B cell (primary cell): Measurements from ENCODE around the gene ERCC2. TPM values are rescaled to one million over a fixed set of nuclear protein-coding genes. Genes with fewer than 3 reads are reported as not detected.

Source experiments
- ATAC-seq: fragments of 200-7000 bp; cut with Tn5 transposase; one replicate; pipeline ENCODE4 v1.10.0; 2021; ENCODE audit warnings: low read depth, mild to moderate bottlenecking, moderate number of reproducible peaks, moderate library complexity
- CTCF ChIA-PET: fragments of 350-600 bp; sonication (Branson Sonifier 250); formaldehyde crosslinking; loops from one replicate; lab custom pipeline; 2021; ENCODE audit warnings: antibody characterized with exemption, inconsistent platforms; lab: Charles Lee
- POLR2A ChIA-PET: fragments of 350-600 bp; sonication (Branson Sonifier 250); formaldehyde crosslinking; loops from one replicate; lab custom pipeline; 2021; ENCODE audit warnings: antibody characterized with exemption; lab: Charles Lee
- DNase-seq: peaks from one replicate; pipeline ENCODE4 v3.0.0; 2013
- H2AFZ ChIP-seq: 2 replicates; pipeline ENCODE4 v1.6.1; 2012; ENCODE audit warnings: mild to moderate bottlenecking, low read depth, low read length; ENCODE audit not compliant: insufficient read depth, poor library complexity, severe bottlenecking
- H3K27ac ChIP-seq, 2 donors: 1 replicate in 1 of 2; 2 replicates in 1 of 2; pipeline ENCODE4 v1.5.1; 2012 to 2013; ENCODE audit warnings: low read length in 2 of 2, mild to moderate bottlenecking in 2 of 2, moderate library complexity in 1 of 2
- H3K27me3 ChIP-seq, 4 experiments: fragments of 200-600 bp in 1 of 4; sonication (generic) in 1 of 4; replicated peaks in 1 of 4; 1 replicate in 2 of 4; 2 replicates in 2 of 4; pipeline versions ENCODE4 v1.6.1 to v1.7.0; 2013 to 2016; ENCODE audit warnings: low read length in 3 of 4, mild to moderate bottlenecking in 2 of 4, mixed read lengths in 1 of 4, moderate library complexity in 1 of 4; ENCODE audit not compliant: insufficient read depth in 4 of 4, control insufficient read depth in 3 of 4; ENCODE audit errors: control extremely low read depth in 1 of 4
- H3K36me3 ChIP-seq, 2 experiments: replicated peaks in 1 of 2; 1 replicate in 1 of 2; 2 replicates in 1 of 2; pipeline versions ENCODE4 v1.6.1 to v1.7.1; 2013; ENCODE audit warnings: low read length in 1 of 2; ENCODE audit not compliant: insufficient read depth in 2 of 2, control insufficient read depth in 1 of 2; ENCODE audit errors: control extremely low read depth in 1 of 2, extremely low read depth in 1 of 2
- H3K4me1 ChIP-seq, 2 donors: fragments of 200-600 bp in 1 of 2; sonication (generic) in 1 of 2; 1 replicate in 1 of 2; 2 replicates in 1 of 2; pipeline versions ENCODE4 v1.5.1 to v1.6.1; 2013 to 2017; ENCODE audit warnings: low read length in 2 of 2; ENCODE audit not compliant: control insufficient read depth in 2 of 2, insufficient read depth in 2 of 2
- H3K4me2 ChIP-seq: replicated peaks from 2 replicates; pipeline ENCODE3; 2012; ENCODE audit warnings: mild to moderate bottlenecking, low read depth, low read length; ENCODE audit not compliant: poor library complexity, severe bottlenecking
- H3K4me3 ChIP-seq, 5 experiments: fragments of 200-600 bp in 1 of 5; sonication (generic) in 1 of 5; 1 replicate in 3 of 5; 2 replicates in 2 of 5; pipeline versions ENCODE4 v1.5.1 to v1.7.0; 2011 to 2016; ENCODE audit warnings: low read length in 4 of 5, mild to moderate bottlenecking in 4 of 5, low read depth in 2 of 5, control low read depth in 1 of 5, moderate library complexity in 1 of 5; ENCODE audit not compliant: insufficient read depth in 1 of 5; ENCODE audit errors: control extremely low read depth in 1 of 5, extremely low read depth in 1 of 5
- H3K79me2 ChIP-seq: fragments of 200-600 bp; sonication (generic); one replicate; pipeline ENCODE4 v1.6.0; 2016; ENCODE audit warnings: low read length; ENCODE audit not compliant: control insufficient read depth, insufficient read depth
- H3K9ac ChIP-seq: fragments of 200-600 bp; sonication (generic); 2 replicates; pipeline ENCODE4 v1.6.1; 2017; ENCODE audit warnings: mild to moderate bottlenecking, low read length, moderate library complexity
- H3K9me3 ChIP-seq, 3 donors: one replicate each; pipeline versions ENCODE4 v1.6.1 to v1.7.1; 2013; ENCODE audit warnings: low read length in 2 of 3; ENCODE audit not compliant: control insufficient read depth in 2 of 3, insufficient read depth in 1 of 3; ENCODE audit errors: control extremely low read depth in 1 of 3
- H4K20me1 ChIP-seq: 2 replicates; pipeline ENCODE4 v1.6.0; 2012; ENCODE audit warnings: mild to moderate bottlenecking, low read length; ENCODE audit not compliant: insufficient read depth, control insufficient read depth, poor library complexity, severe bottlenecking
- H3K27ac Mint-ChIP-seq: one replicate; pipeline ENCODE4 v1.8.0; 2021; ENCODE audit warnings: mixed read lengths
- H3K27me3 Mint-ChIP-seq: one replicate; pipeline ENCODE4 v1.8.0; 2021; ENCODE audit warnings: mixed read lengths
- H3K4me1 Mint-ChIP-seq: one replicate; pipeline ENCODE4 v1.8.0; 2021; ENCODE audit warnings: mixed read lengths
- H3K4me3 Mint-ChIP-seq: one replicate; pipeline ENCODE4 v1.8.0; 2021; ENCODE audit warnings: mixed read lengths
- H3K9me3 Mint-ChIP-seq: one replicate; pipeline ENCODE4 v1.8.0; 2022; ENCODE audit warnings: mixed read lengths; ENCODE audit not compliant: insufficient read depth
- EZH2 ChIP-seq: IDR thresholded peaks from 2 replicates; pipeline ENCODE4 v1.6.1; 2012; ENCODE audit warnings: borderline replicate concordance, low read depth, mild to moderate bottlenecking, moderate library complexity, low read length; ENCODE audit not compliant: insufficient read depth, poor library complexity, severe bottlenecking
- WGBS: methylation state at CpG from one replicate; pipeline ENCODE4 v1.1.5; 2013; ENCODE audit warnings: missing lambda C conversion rate; ENCODE audit not compliant: insufficient coverage; 5-methylcytosine and 5-hydroxymethylcytosine counted together
- intact Hi-C: fragments of 100-400 bp; cut with micrococcal nuclease; formaldehyde crosslinking; loops from one replicate; pipeline ENCODE4 v1.10.0; 2022
- polyA plus RNA-seq: library from polyadenylated mRNA; depleted of rRNA; stranded (reverse); fragments of >200 nt; gene quantifications from 2 replicates; pipeline ENCODE4 v1.2.3, GENCODE V29; 2012
- total RNA-seq, 2 donors: library from RNA; stranded (reverse); fragments of 120-200 nt in 1 of 2; gene quantifications; 1 replicate in 1 of 2; 2 replicates in 1 of 2; pipeline versions ENCODE4 v1.2.3 to v1.2.4, GENCODE V29; 2013 to 2022
- TF ChIP-seq, protein P1 (sequence below): fragments of 200-600 bp; IDR thresholded peaks from one replicate; pipeline ENCODE4 v1.8.0; 2022; ENCODE audit warnings: antibody characterized with exemption, mild to moderate bottlenecking

Gene ERCC2
- total and polyA plus RNA-seq, 2 donors (not counting 1 experiment from before 2014, with no cell fraction given) = 20.8 to 26.5 TPM

DNA sequence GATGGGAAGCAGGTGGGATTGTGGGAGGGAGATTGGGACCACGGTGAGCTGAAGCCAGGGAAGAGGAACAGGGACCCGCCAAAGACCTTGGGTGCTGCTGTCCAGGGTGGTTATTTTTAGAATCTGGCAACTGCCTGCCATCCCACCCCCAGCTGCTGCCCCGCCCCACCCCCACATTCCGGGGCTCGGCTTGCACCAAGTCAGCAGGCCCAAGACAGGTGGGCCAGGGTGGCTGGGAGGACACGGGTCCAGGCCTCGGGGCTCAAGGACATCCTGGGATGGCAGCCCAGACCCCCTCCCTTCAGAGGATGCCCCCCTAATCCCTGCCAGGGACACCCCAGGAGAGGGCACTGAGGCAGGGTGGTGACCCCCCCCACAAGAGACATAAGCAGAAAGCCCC, 48.5 kb downstream of the ERCC2 start:
- no peak for TF ChIP-seq EZH2
- TF ChIP-seq, protein P1, sequence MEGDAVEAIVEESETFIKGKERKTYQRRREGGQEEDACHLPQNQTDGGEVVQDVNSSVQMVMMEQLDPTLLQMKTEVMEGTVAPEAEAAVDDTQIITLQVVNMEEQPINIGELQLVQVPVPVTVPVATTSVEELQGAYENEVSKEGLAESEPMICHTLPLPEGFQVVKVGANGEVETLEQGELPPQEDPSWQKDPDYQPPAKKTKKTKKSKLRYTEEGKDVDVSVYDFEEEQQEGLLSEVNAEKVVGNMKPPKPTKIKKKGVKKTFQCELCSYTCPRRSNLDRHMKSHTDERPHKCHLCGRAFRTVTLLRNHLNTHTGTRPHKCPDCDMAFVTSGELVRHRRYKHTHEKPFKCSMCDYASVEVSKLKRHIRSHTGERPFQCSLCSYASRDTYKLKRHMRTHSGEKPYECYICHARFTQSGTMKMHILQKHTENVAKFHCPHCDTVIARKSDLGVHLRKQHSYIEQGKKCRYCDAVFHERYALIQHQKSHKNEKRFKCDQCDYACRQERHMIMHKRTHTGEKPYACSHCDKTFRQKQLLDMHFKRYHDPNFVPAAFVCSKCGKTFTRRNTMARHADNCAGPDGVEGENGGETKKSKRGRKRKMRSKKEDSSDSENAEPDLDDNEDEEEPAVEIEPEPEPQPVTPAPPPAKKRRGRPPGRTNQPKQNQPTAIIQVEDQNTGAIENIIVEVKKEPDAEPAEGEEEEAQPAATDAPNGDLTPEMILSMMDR = no peak
- no peak overlapping the region for H2AFZ ChIP-seq
- Mint-ChIP-seq H3K4me1 (peaks cover 2% of the 10 kb centered on the region), H3K27me3 (peaks cover 33% of the 10 kb centered on the region), H3K4me3 (no peak overlapping the region), H3K9me3 (no peaks in the 10 kb centered on the region), H3K27ac (no peak overlapping the region)
- H3K4me1 ChIP-seq = peaks cover 0 to 4% of the 10 kb centered on the region in 2 donors
- POLR2A ChIA-PET = no interaction called here
- CTCF ChIA-PET = no interaction called here
- H3K79me2 ChIP-seq = no peaks in the 10 kb centered on the region
- H3K4me2 ChIP-seq = no peak overlapping the region
- H3K27me3 ChIP-seq = peaks cover 0 to 39% (median 10%) of the 10 kb centered on the region in 4 experiments
- peaks cover 0 to 5% (median 0%) of the 10 kb centered on the region in 3 donors for H3K9me3 ChIP-seq
- no peak overlapping the region for H3K9ac ChIP-seq
- intact Hi-C loops = no loop called here
- H3K36me3 ChIP-seq = no peaks in the 10 kb centered on the region
- H3K4me3 ChIP-seq = no peak overlapping the region
- DNase-seq (no peak), ATAC-seq (no peak)
- no peaks in the 10 kb centered on the region for H4K20me1 ChIP-seq
- no peak overlapping the region for H3K27ac ChIP-seq
- 70% methylated on average over 4 of the region's 7 CpGs for WGBS

GRCh38 chr19:45320997-45321775, 49.2 kb downstream of the ERCC2 start:
- no peaks in the 10 kb centered on the region for H4K20me1 ChIP-seq
- peaks cover 0 to 39% (median 10%) of the 10 kb centered on the region in 4 experiments for H3K27me3 ChIP-seq
- no peak for TF ChIP-seq EZH2
- TF ChIP-seq, protein P1 = no peak
- H3K79me2 ChIP-seq = no peaks in the 10 kb centered on the region
- DNase-seq = no peak
- H3K4me2 ChIP-seq = no peak overlapping the region
- H3K4me3 ChIP-seq = no peak overlapping the region
- H3K27ac ChIP-seq = no peak overlapping the region
- 92% methylated on average over 6 of the region's 12 CpGs for WGBS
- ChIA-PET POLR2A (no interaction called here), CTCF (interaction anchor here (1.1 kb wide), 1 partner anchor 18 kb away, joined by 5 read pairs; no protein-coding TSS in a partner anchor)
- no peak overlapping the region for H2AFZ ChIP-seq
- no peak overlapping the region for H3K9ac ChIP-seq
- no peak overlapping the region for H3K27ac Mint-ChIP-seq
- H3K9me3 ChIP-seq = peaks cover 0 to 5% (median 0%) of the 10 kb centered on the region in 3 donors
- H3K27me3 Mint-ChIP-seq = peaks cover 36% of the 10 kb centered on the region
- no peaks in the 10 kb centered on the region for H3K9me3 Mint-ChIP-seq
- intact Hi-C loops = no loop called here
- no peak overlapping the region for H3K4me3 Mint-ChIP-seq
- ATAC-seq = no peak
- H3K4me1 Mint-ChIP-seq = no peaks in the 10 kb centered on the region
- H3K36me3 ChIP-seq = no peaks in the 10 kb centered on the region
- peaks cover 0 to 3% of the 10 kb centered on the region in 2 donors for H3K4me1 ChIP-seq
